ENCODE results near the gene DIS3.

DIS3 gene

GRCh38 chr13:72781451-72782439 lies at the start of gene DIS3, which contains the start of gene PIBF1:
DIS3 (minus strand) TSS chr13:72781900; CDS start chr13:72781832, 68 bp downstream.
PIBF1 (plus strand) TSS chr13:72782133; CDS start chr13:72783470, 1,337 bp downstream.
- ChIA-PET POLR2A (no interaction called here), CTCF (no interaction called here)
- peaks cover 7 to 52% of the 10 kb centered on the region in 2 experiments for H3K36me3 ChIP-seq (ENCODE audit: control insufficient read depth in 2 of 2, insufficient read depth in 1 of 2, low read length in 2 of 2)
- TF ChIP-seq ZNF391 (tag by site-specific recombination; IDR thresholded peaks at IDR 0.05; ENCODE audit: borderline replicate concordance, low read depth) (peak; percentile 18; the same call in 1 of the 2 replicates), ZNF426 (tag by site-specific recombination; IDR thresholded peaks at IDR 0.05) (no peak), INSM2 (tag by site-specific recombination; IDR thresholded peaks at IDR 0.05) (no peak), GLIS2 (tag by site-specific recombination; IDR thresholded peaks at IDR 0.05) (peak; percentile 18; the same call in 1 of the 2 replicates), ZNF580 (tag by site-specific recombination; IDR thresholded peaks at IDR 0.05) (no peak), ZNF560 (tag by site-specific recombination; IDR thresholded peaks at IDR 0.05; ENCODE audit: borderline replicate concordance) (no peak), ZNF311 (tag by site-specific recombination; IDR thresholded peaks at IDR 0.05; ENCODE audit: borderline replicate concordance) (no peak), SP2 (tag by site-specific recombination; IDR thresholded peaks at IDR 0.05) (peak; percentile 96), ZNF670 (tag by site-specific recombination; IDR thresholded peaks at IDR 0.05; ENCODE audit: low read depth) (no peak), ZNF561 (tag by site-specific recombination; IDR thresholded peaks at IDR 0.05; ENCODE audit: borderline replicate concordance) (peak; percentile 67; the same call in 1 of the 2 replicates), ELK4 (IDR thresholded peaks at IDR 0.05; ENCODE audit: borderline replicate concordance, low read depth, low read length) (peak; percentile 91), SETDB1 (IDR thresholded peaks at IDR 0.05; ENCODE audit: insufficient read length, low read length) (peak; percentile 54), ZNF623 (tag by site-specific recombination; IDR thresholded peaks at IDR 0.05) (no peak), ZNF660 (tag by site-specific recombination; IDR thresholded peaks at IDR 0.05) (0 out of 2 replicates have a peak, but pooled peaks have one; percentile 17), ZNF341 (tag by site-specific recombination; IDR thresholded peaks at IDR 0.05; ENCODE audit: low read depth) (peak; percentile 83), ZNF518A (tag by site-specific recombination; conservative IDR thresholded peaks at IDR 0.05; ENCODE audit: low read depth) (peak; percentile 87), PRDM6 (tag by site-specific recombination; IDR thresholded peaks at IDR 0.05) (no peak), ZBTB26 (tag by site-specific recombination; optimal IDR thresholded peaks at IDR 0.05) (peak; percentile 25), BCL11A (tag by site-specific recombination; IDR thresholded peaks at IDR 0.05; ENCODE audit: low read depth) (no peak), ZNF488 (tag by site-specific recombination; IDR thresholded peaks at IDR 0.05) (no peak), ZNF16 (tag by site-specific recombination; IDR thresholded peaks at IDR 0.05; ENCODE audit: low read depth) (no peak), ZNF549 (tag by site-specific recombination; IDR thresholded peaks at IDR 0.05) (no peak), OVOL3 (tag by site-specific recombination; IDR thresholded peaks at IDR 0.05) (peak; percentile 75; the same call in 1 of the 2 replicates)

More at GRCh38 chr13:72781451-72782439, at the start of gene DIS3, which contains the start of gene PIBF1:
- H3K9me3 ChIP-seq (ENCODE audit: control insufficient read depth, insufficient read depth, low read depth, low read length): no peaks in the 10 kb centered on the region
- peak within 1 kb of the TSS; percentile 62; the same call in 1 of the 2 replicates for H3K27ac ChIP-seq (ENCODE audit: extremely low read depth, low read depth, low read length)
- no peaks in the 10 kb centered on the region for H3K4me1 ChIP-seq (ENCODE audit: control insufficient read depth, insufficient read depth, low read length)
- H3K4me3 ChIP-seq (ENCODE audit: low read depth, low read length): peak within 1 kb of the TSS; percentile 96
